Smooth muscle cell of the brain vasculature (primary cell): Measurements from ENCODE around the gene KHDRBS1.
A peak's percentile ranks its signal among the peaks of the same experiment; 100 is the strongest.
"Not testable (repeated sequence)": the region's sequence is repeated elsewhere in the genome, so short reads cannot be mapped to it uniquely, and the experiment has no call there.

Source experiments
- DNase-seq: peaks from one replicate; pipeline ENCODE4 v3.0.0-alpha.2; 2012; ENCODE audit warnings: low read depth, low spot score

KHDRBS1 gene

GRCh38 chr1:32013386-32014198 lies at the start of gene KHDRBS1:
Gene KHDRBS1, plus strand, starts transcription at chr1:32013868. Its CDS starts 128 bp downstream, at chr1:32013996.
- peak; percentile 97 for DNase-seq

GRCh38 chr1:31970873-31971272 lies 42.8 kb upstream of the KHDRBS1 start:
- no peak for DNase-seq

- DNase-seq: no peak
Observed at GRCh38 chr1:31976401-31976800, 37.3 kb upstream of the KHDRBS1 start.

DNA sequence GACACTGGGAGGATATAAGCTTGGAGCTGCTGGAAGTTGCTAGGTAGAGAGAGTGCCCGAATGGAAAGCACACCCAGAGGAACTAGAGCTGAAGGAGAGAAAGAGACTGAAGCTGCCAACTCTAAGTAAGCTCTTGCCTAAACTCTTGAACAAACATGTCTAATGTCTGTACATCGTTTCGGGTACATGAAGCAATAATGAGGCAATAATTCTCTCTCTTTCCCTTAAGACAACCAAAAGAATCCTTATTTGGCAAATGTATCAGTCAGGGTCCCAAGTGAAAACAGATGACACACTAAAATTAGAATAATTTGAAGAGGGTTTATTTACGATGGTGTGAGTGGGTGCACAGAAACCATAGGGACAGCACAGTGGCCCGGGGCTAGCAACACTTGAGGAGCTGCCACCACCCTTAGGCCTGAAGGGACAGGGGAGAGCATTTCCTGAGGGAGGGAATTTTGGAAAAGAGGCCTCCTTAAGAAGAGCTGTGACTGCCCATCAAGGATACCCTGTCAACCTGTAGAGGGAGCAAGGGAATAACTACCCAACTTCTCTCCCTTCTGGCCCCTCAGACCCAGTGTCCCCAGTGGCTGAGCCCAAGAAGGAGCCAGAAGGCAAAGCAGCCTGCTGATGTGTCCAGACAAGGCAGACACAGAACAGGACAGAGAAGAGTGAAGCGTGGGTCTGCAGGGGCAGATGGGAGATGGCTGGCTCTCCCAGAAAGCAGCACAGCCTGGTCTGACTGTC lies 36.1 kb upstream of the KHDRBS1 start:
- no peak for DNase-seq

GRCh38 chr1:31978843-31979400 lies 34.7 kb upstream of the KHDRBS1 start:
- no peak for DNase-seq

GRCh38 chr1:31980835-31981455 lies 32.7 kb upstream of the KHDRBS1 start:
- DNase-seq: no peak

DNA sequence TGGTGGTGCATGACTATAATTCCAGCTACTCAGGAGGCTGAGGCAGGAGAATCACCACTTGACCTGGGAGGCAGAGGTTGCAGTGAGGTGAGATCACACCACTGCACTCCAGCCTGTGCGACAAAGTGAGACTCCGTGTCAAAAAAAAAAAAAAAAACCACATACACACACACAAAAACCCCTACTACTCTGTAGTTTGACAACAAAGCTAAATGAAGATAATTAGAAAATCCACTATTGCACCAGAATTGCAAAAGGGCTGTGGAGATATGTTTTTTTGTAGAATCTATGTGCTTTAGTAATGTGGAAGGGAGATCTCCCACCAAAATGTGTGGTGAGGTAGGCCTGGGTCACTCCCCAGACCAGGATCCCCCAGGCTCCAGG lies 32.2 kb upstream of the KHDRBS1 start:
- no peak for DNase-seq

- DNase-seq: no peak
Observed at GRCh38 chr1:31981972-31982371, 31.7 kb upstream of the KHDRBS1 start.

DNA sequence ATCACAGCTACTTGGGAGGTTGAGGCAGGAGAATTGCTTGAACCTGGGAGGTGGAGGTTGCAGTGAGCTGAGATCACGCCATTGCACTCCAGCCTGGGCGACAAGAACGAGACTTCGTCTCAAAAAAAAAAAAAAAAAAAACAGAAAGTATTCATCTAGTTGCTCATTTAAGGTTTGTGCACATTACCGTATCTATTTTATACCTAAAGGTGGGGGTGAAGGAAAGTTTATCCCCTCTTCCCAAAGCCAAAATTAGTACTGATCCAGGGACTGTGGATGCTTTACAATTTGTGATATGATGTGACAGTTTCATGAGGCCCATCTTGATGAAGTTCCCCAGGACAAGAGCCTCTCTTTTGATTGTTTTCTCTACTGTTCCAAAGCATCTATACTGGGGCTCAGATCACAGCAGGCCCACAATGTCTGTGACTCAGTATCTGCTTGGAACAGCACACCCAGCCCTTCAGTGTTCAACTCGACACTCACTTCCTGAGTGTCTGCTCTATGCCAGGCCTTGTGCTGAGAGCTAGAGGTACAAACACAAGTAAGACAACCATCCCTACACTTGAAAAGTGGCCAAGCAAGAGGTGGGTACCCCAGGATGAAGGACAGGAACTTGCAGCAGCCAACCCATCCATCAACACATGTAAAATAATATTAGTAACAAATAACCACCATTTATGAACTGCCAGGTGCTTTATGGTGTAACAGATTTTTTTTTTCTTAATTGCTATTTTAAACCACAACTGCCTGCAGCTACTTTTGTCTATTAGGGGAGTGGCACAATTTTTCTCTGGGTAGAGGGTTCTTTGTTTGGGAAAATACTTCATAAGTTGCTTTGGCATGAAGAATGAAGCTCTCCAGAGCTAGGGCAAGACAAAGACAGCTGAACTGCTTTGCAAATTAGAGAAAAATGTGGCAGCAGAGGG lies 29.0 kb upstream of the KHDRBS1 start:
- no peak for DNase-seq

- DNase-seq: no peak
Observed at GRCh38 chr1:31985430-31985829, 28.2 kb upstream of the KHDRBS1 start.

DNA sequence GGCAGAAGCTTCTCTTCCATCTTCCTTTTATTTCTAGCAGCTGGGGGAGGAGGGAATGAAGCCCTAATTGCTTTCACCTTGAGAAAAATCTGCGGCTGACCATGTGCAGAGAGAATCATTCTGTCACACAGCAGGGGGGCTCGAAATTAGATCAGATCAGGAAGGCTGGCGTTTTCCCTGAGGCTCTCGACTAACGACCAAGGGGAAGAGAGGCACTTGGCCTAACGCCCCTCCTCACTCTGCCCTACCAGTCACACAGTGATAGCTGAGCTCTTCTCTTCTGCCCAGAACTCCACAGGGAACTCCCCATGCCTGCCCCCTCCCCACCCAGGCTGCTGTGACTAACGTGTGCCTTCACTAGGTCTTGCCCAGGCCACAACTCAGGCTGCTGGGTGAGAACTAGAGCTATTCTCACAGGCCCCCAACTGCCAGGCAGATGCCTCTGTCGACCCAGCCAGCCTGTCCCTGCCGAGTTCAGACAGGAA lies 26.5 kb upstream of the KHDRBS1 start:
- no peak for DNase-seq

GRCh38 chr1:31989964-31990363 lies 23.7 kb upstream of the KHDRBS1 start:
- DNase-seq: no peak

GRCh38 chr1:31991182-31991581 lies 22.5 kb upstream of the KHDRBS1 start:
- DNase-seq: no peak

- DNase-seq: no peak
Observed at GRCh38 chr1:31995263-31995662, 18.4 kb upstream of the KHDRBS1 start.

- DNase-seq: not testable (repeated sequence)
Observed at GRCh38 chr1:31996121-31996520, 17.5 kb upstream of the KHDRBS1 start.

DNA sequence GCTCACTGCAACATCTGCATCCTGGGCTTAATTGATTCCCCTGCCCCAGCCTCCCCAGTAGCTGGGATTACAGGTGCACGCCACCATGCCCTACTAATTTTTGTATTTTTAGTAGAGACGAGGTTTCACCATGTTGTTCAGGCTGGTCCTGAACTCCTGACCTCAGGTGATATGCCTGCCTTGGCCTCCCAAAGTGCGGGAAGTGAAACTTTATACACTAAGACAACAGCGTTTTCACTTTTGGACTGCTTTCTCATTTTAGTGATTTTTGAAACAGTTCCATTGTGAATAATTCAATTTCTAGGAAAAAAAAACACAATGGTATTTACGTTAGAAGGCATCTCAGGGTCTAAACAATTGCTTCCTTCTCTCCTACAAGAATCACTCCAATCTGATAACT lies 11.8 kb upstream of the KHDRBS1 start:
- no peak for DNase-seq

DNA sequence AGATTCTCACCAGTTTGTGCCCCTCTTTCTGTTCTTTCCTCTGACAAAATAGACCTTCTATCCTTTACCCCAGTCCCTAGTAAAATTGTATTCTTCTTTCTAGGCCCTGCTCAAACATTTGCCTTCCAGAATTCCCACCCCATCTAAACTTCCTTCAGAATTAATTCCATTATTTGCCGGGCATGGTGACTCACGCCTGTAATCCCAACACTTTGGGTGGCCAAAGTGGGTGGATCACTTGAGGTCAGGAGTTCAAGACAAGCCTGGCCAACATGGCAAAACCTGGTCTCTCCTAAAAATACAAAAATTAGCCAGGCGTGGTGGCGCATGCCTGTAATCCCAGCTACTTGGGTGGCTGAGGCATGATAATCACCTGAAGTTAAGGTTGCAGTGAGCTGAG lies 11.4 kb upstream of the KHDRBS1 start:
- not testable (repeated sequence) for DNase-seq

GRCh38 chr1:32005522-32005921 lies 8.1 kb upstream of the KHDRBS1 start:
- DNase-seq: no peak

GRCh38 chr1:32007591-32007940 lies 6.1 kb upstream of the KHDRBS1 start:
- DNase-seq: no peak

DNA sequence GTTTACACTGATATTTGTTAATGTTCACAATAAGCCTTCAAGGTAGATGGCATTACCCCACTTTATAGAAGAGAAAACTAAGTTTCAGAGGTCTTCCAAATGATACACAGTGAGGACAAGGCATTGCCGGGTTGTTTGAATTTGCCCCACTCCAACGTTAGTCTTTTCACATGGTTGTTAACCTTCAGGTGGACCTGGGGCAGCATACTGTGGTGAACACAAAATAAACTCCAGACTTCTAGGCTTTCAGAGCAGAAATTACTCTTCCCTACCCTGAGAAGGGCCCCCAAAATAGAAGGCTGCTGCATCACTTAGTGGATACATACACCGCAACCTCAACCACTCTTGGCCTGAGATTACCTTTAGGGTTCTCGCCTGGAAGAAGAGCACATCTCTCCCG lies 3.4 kb upstream of the KHDRBS1 start:
- no peak for DNase-seq
